Hematopoietic multipotent progenitor cell treated with erythropoietin and hydrocortisone succinate and interleukin-3 and kit ligand, for 4 days (in vitro differentiated cells): ENCODE results near the gene OXNAD1.

Source experiments
- DNase-seq: peaks from one replicate; pipeline ENCODE4 v3.0.0-alpha.2; 2015

OXNAD1 gene

GRCh38 chr3:16284633-16285032 is 19.6 kb downstream of the OXNAD1 start:
- no peak for DNase-seq

GRCh38 chr3:16286161-16286560 is 21.1 kb downstream of the OXNAD1 start:
- no peak for DNase-seq

- DNase-seq = peak; percentile 81
These were observed 21.9 kb downstream of the OXNAD1 start for GRCh38 chr3:16286751-16287543.

- DNase-seq = no peak
These were observed 23.7 kb downstream of the OXNAD1 start for GRCh38 chr3:16288664-16289063.

GRCh38 chr3:16289144-16289889 is 24.3 kb downstream of the OXNAD1 start:
- DNase-seq = peak; percentile 66

- DNase-seq = peak; percentile 85
These were observed 25.2 kb downstream of the OXNAD1 start for GRCh38 chr3:16290007-16290826.

GRCh38 chr3:16290827-16291196 is 25.8 kb downstream of the OXNAD1 start:
- DNase-seq = peak; percentile 89

GRCh38 chr3:16294844-16295243 is 29.8 kb downstream of the OXNAD1 start:
- no peak for DNase-seq

- DNase-seq = no peak
These were observed 30.4 kb downstream of the OXNAD1 start for GRCh38 chr3:16295298-16295890.

- DNase-seq = no peak
These were observed 33.2 kb downstream of the OXNAD1 start for GRCh38 chr3:16297997-16298885.

- no peak for DNase-seq
These were observed 33.9 kb downstream of the OXNAD1 start for GRCh38 chr3:16298891-16299290.

GRCh38 chr3:16299746-16300145 is 34.7 kb downstream of the OXNAD1 start:
- no peak for DNase-seq

- peak; percentile 54 for DNase-seq
These were observed 35.3 kb downstream of the OXNAD1 start for GRCh38 chr3:16300307-16300706.

GRCh38 chr3:16300881-16301359 is 35.9 kb downstream of the OXNAD1 start:
- DNase-seq = peak; percentile 88

GRCh38 chr3:16301507-16301906 is 36.5 kb downstream of the OXNAD1 start:
- peak; percentile 19 for DNase-seq

GRCh38 chr3:16302082-16302631 is 37.1 kb downstream of the OXNAD1 start:
- no peak for DNase-seq

- peak; percentile 78 for DNase-seq
These were observed 38.1 kb downstream of the OXNAD1 start for GRCh38 chr3:16303037-16303575.

GRCh38 chr3:16304061-16305010 is 39.3 kb downstream of the OXNAD1 start:
- peak; percentile 87 for DNase-seq

- DNase-seq = peak; percentile 10
These were observed 40.1 kb downstream of the OXNAD1 start for GRCh38 chr3:16305111-16305541.
